SK-N-SH treated with all-trans-retinoic acid at 6 μM for 48 hours (cell line): ENCODE measurements around the gene AGPAT1.

Experiments
- ATAC-seq: fragments of 200-7000 bp; cut with Tn5 transposase; 3 replicates; pipeline ENCODE4 v1.9.1; 2020; ENCODE audit warnings: mild to moderate bottlenecking, moderate library complexity
- ARNTL ChIP-seq: fragments of 450-650 bp; formaldehyde crosslinking; IDR thresholded peaks from 2 replicates; pipeline ENCODE4 v1.5.0; 2020; ENCODE audit warnings: low read depth, mild to moderate bottlenecking, moderate library complexity, borderline replicate concordance
- BACH2 ChIP-seq: fragments of 250-450 bp; sonication (Bioruptor Pico); IDR thresholded peaks from 2 replicates; pipeline ENCODE4 v1.9.0; 2021; ENCODE audit warnings: mild to moderate bottlenecking, borderline replicate concordance
- CSDC2 ChIP-seq: fragments of 250-450 bp; sonication (Bioruptor Pico); IDR thresholded peaks from 2 replicates; pipeline ENCODE4 v1.5.0; 2020; ENCODE audit warnings: mild to moderate bottlenecking, moderate library complexity
- ESRRG ChIP-seq: fragments of 250-450 bp; sonication (Bioruptor Pico); IDR thresholded peaks from 2 replicates; pipeline ENCODE4 v1.6.1; 2021; ENCODE audit warnings: mild to moderate bottlenecking
- GLIS3 ChIP-seq: fragments of 250-450 bp; sonication (Bioruptor Pico); IDR thresholded peaks from 2 replicates; pipeline ENCODE4 v1.5.0; 2020; ENCODE audit warnings: mild to moderate bottlenecking, moderate library complexity
- OSR1 ChIP-seq: fragments of 250-450 bp; sonication (Bioruptor Pico); IDR thresholded peaks from 2 replicates; pipeline ENCODE4 v1.8.0; 2022; ENCODE audit warnings: moderate library complexity, mild to moderate bottlenecking, inconsistent platforms
- PPARA ChIP-seq: fragments of 250-450 bp; sonication (Bioruptor Pico); IDR thresholded peaks from 2 replicates; pipeline ENCODE4 v1.5.0; 2020; ENCODE audit warnings: mild to moderate bottlenecking, borderline replicate concordance
- RARB ChIP-seq: fragments of 250-450 bp; sonication (Bioruptor Pico); IDR thresholded peaks from 2 replicates; pipeline ENCODE4 v1.8.0; 2021; ENCODE audit warnings: mild to moderate bottlenecking, moderate library complexity
- TCF4 ChIP-seq: fragments of 250-450 bp; sonication (Bioruptor Pico); IDR thresholded peaks from 2 replicates; pipeline ENCODE4 v1.8.0; 2021; ENCODE audit warnings: mild to moderate bottlenecking, moderate library complexity, borderline replicate concordance
- TOX ChIP-seq: fragments of 250-450 bp; sonication (Bioruptor Pico); IDR thresholded peaks from 2 replicates; pipeline ENCODE4 v1.8.0; 2021; ENCODE audit warnings: mild to moderate bottlenecking, moderate library complexity, borderline replicate concordance
- ZC3H10 ChIP-seq: fragments of 250-450 bp; sonication (Bioruptor Pico); IDR thresholded peaks from 2 replicates; pipeline ENCODE4 v1.5.1; 2021; ENCODE audit warnings: mild to moderate bottlenecking, moderate library complexity
- ZFP3 ChIP-seq: fragments of 250-450 bp; sonication (Bioruptor Pico); IDR thresholded peaks from 2 replicates; pipeline ENCODE4 v1.5.0; 2020; ENCODE audit warnings: mild to moderate bottlenecking, moderate library complexity
- ZFP30 ChIP-seq: fragments of 450-650 bp; formaldehyde crosslinking; IDR thresholded peaks from 2 replicates; pipeline ENCODE4 v1.5.0; 2022; ENCODE audit warnings: mild to moderate bottlenecking, moderate library complexity
- ZNF565 ChIP-seq: fragments of 450-650 bp; formaldehyde crosslinking; conservative IDR thresholded peaks from 2 replicates; pipeline ENCODE4 v1.5.0; 2020; ENCODE audit warnings: low read depth, mild to moderate bottlenecking, moderate library complexity
- ZNF8 ChIP-seq: fragments of 450-650 bp; formaldehyde crosslinking; IDR thresholded peaks from 2 replicates; pipeline ENCODE4 v1.5.0; 2020; ENCODE audit warnings: mild to moderate bottlenecking, moderate library complexity
- TF ChIP-seq, protein P1 (sequence below): fragments of 250-450 bp; sonication (Bioruptor Pico); IDR thresholded peaks from 2 replicates; pipeline ENCODE4 v1.8.0; 2020; ENCODE audit warnings: mild to moderate bottlenecking, moderate library complexity, borderline replicate concordance
- TF ChIP-seq, protein P2 (sequence below): fragments of 250-450 bp; sonication (Bioruptor Pico); IDR thresholded peaks from 2 replicates; pipeline ENCODE4 v1.5.1; 2020; ENCODE audit warnings: low read depth, mild to moderate bottlenecking, moderate library complexity
- TF ChIP-seq, protein P3 (sequence below): fragments of 250-450 bp; sonication (Bioruptor Pico); IDR thresholded peaks from 2 replicates; pipeline ENCODE4 v1.8.0; 2021; ENCODE audit warnings: low read depth, mild to moderate bottlenecking, moderate library complexity, borderline replicate concordance
- TF ChIP-seq, protein P4 (sequence below): fragments of 250-450 bp; sonication (Bioruptor Pico); IDR thresholded peaks from 2 replicates; pipeline ENCODE4 v1.5.0; 2020; ENCODE audit warnings: mild to moderate bottlenecking, moderate library complexity

Gene AGPAT1

DNA sequence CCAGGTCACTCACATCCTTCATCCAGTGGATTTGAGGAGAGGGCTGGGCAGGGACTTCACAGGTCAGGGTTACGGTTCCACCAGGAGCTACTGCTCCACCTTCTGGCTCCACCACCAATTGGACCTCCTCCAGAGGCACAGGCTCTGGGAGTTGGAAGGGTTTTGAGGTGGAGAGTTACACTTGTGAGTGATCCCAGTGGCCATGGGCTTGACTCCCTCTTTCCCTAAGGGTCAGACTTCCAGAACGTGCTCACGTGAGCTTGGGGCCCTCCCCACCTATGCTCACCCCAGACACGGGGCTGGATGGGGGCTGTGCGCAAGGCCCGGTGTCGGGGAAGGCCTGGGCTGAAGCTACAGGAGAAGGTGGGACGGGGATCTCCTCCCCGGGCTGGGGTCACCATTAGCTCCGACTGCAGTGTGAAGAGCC lies 6.7 kb upstream of the AGPAT1 start:
- TF ChIP-seq TOX (CRISPR knock-in tag) (no peak), CSDC2 (CRISPR knock-in tag) (no peak), RARB (CRISPR knock-in tag) (no peak), GLIS3 (CRISPR knock-in tag) (no peak), TCF4 (no peak), ZFP3 (CRISPR knock-in tag) (no peak), ESRRG (no peak), ZNF565 (CRISPR knock-in tag) (no peak), ZFP30 (CRISPR knock-in tag) (no peak), PPARA (CRISPR knock-in tag) (no peak)
- TF ChIP-seq, protein P1, sequence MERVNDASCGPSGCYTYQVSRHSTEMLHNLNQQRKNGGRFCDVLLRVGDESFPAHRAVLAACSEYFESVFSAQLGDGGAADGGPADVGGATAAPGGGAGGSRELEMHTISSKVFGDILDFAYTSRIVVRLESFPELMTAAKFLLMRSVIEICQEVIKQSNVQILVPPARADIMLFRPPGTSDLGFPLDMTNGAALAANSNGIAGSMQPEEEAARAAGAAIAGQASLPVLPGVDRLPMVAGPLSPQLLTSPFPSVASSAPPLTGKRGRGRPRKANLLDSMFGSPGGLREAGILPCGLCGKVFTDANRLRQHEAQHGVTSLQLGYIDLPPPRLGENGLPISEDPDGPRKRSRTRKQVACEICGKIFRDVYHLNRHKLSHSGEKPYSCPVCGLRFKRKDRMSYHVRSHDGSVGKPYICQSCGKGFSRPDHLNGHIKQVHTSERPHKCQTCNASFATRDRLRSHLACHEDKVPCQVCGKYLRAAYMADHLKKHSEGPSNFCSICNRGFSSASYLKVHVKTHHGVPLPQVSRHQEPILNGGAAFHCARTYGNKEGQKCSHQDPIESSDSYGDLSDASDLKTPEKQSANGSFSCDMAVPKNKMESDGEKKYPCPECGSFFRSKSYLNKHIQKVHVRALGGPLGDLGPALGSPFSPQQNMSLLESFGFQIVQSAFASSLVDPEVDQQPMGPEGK (CRISPR knock-in tag) = no peak
- TF ChIP-seq, protein P2, sequence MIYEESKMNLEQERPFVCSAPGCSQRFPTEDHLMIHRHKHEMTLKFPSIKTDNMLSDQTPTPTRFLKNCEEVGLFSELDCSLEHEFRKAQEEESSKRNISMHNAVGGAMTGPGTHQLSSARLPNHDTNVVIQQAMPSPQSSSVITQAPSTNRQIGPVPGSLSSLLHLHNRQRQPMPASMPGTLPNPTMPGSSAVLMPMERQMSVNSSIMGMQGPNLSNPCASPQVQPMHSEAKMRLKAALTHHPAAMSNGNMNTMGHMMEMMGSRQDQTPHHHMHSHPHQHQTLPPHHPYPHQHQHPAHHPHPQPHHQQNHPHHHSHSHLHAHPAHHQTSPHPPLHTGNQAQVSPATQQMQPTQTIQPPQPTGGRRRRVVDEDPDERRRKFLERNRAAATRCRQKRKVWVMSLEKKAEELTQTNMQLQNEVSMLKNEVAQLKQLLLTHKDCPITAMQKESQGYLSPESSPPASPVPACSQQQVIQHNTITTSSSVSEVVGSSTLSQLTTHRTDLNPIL (CRISPR knock-in tag) = no peak
- ATAC-seq = no peak

DNA sequence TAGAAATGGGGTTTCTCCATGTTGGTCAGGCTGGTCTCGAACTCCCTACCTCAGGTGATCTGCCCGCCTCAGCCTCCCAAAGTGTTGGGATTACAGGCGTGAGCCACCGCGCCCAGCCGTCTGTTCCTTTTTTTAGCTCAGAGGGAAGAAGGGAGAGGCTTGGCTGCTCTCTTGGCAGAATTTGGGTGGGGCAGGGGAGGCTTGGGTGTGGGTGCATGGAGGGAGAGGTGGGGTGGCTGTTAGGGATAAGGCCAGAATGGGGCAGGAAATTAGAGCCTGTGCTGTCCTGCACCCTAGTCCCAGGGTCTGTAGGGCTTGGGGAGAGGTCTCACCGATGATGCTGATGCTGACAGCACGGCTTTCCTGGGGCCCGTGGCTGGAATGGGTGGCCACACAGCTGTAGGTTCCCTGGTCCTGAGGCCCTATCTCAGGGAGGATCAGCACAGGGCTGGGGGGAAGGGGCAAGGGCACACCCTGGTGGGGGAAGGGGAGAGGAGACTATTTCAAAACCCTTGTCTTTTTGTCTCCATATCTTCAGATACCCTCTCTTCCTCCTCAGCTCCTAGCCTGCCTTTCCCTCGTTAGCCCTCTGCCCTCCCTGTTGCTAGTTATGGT lies 6.1 kb upstream of the AGPAT1 start:
- ATAC-seq = no peak
- TF ChIP-seq RARB (CRISPR knock-in tag) (no peak), ZFP3 (CRISPR knock-in tag) (no peak), PPARA (CRISPR knock-in tag) (no peak), BACH2 (no peak), ZC3H10 (no peak), ZNF8 (CRISPR knock-in tag) (no peak), GLIS3 (CRISPR knock-in tag) (no peak)
- TF ChIP-seq, protein P3, sequence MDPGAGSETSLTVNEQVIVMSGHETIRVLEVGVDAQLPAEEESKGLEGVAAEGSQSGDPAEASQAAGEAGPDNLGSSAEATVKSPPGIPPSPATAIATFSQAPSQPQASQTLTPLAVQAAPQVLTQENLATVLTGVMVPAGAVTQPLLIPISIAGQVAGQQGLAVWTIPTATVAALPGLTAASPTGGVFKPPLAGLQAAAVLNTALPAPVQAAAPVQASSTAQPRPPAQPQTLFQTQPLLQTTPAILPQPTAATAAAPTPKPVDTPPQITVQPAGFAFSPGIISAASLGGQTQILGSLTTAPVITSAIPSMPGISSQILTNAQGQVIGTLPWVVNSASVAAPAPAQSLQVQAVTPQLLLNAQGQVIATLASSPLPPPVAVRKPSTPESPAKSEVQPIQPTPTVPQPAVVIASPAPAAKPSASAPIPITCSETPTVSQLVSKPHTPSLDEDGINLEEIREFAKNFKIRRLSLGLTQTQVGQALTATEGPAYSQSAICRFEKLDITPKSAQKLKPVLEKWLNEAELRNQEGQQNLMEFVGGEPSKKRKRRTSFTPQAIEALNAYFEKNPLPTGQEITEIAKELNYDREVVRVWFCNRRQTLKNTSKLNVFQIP (CRISPR knock-in tag) = no peak
- TF ChIP-seq, protein P2 (CRISPR knock-in tag) = no peak
- TF ChIP-seq, protein P4, sequence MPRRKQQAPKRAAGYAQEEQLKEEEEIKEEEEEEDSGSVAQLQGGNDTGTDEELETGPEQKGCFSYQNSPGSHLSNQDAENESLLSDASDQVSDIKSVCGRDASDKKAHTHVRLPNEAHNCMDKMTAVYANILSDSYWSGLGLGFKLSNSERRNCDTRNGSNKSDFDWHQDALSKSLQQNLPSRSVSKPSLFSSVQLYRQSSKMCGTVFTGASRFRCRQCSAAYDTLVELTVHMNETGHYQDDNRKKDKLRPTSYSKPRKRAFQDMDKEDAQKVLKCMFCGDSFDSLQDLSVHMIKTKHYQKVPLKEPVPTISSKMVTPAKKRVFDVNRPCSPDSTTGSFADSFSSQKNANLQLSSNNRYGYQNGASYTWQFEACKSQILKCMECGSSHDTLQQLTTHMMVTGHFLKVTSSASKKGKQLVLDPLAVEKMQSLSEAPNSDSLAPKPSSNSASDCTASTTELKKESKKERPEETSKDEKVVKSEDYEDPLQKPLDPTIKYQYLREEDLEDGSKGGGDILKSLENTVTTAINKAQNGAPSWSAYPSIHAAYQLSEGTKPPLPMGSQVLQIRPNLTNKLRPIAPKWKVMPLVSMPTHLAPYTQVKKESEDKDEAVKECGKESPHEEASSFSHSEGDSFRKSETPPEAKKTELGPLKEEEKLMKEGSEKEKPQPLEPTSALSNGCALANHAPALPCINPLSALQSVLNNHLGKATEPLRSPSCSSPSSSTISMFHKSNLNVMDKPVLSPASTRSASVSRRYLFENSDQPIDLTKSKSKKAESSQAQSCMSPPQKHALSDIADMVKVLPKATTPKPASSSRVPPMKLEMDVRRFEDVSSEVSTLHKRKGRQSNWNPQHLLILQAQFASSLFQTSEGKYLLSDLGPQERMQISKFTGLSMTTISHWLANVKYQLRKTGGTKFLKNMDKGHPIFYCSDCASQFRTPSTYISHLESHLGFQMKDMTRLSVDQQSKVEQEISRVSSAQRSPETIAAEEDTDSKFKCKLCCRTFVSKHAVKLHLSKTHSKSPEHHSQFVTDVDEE (CRISPR knock-in tag) = no peak

DNA sequence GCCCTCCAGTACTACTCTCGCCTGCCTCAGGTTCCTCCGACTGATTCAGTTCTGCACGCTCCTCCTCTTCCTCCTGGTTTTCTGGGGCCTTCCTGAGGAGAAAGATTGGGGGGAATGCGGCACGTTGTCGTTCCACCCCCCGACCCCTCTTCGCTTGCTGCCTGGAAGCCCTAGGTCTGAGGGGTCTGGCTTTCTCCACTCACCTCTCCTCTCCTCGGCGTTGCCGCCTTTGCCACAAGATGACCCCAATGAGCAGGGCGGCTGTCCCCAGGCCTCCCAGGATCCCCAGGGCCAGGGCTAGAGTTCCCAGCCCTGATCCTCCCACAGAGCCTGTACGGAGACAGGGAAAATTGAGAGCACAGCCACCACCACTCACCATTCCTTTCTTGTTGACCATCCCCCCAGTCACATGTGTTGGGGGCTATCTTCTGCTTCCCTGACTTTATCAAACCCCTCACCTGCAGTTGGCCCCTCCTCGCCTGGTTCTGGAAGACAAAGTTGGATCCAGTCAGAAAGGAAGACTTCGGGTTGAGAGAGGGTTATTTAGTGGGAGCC lies 5.3 kb upstream of the AGPAT1 start:
- TF ChIP-seq ZNF8 (CRISPR knock-in tag) (no peak), CSDC2 (CRISPR knock-in tag) (no peak), GLIS3 (CRISPR knock-in tag) (no peak), OSR1 (no peak), ZFP3 (CRISPR knock-in tag) (no peak), ESRRG (no peak), ARNTL (CRISPR knock-in tag) (no peak)
- TF ChIP-seq, protein P1 (CRISPR knock-in tag) = no peak
- TF ChIP-seq, all 23 proteins: peak for 0
- no peak for ATAC-seq
